ENCODE results near the gene TMEM184A. TPM values are rescaled to one million over a fixed set of nuclear protein-coding genes. Genes with fewer than 3 reads are reported as not detected.

Gene TMEM184A
- total RNA-seq, 4 donors from 2014 or later = 0.66 to 2.5 TPM; not detected in 2

DNA sequence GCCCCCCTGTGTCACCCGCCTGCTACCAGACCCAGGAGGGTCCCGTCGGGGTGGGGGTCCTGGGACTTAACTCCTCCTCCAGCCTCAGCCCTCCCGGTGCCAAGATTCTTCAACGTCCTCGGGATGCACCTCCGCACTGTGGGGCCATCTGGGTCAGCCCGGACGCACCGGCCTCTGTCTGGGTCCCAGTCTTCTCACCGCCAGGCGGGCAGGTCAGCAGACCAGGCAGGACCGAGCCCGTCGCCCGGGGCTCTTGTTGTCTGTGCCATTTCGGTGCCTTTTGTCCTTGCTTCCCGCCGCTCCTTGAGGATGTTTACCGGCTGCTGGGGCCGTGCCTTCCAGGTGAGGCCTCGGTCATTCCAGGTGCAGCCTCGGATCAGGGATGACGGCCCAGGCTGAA lies 46.0 kb upstream of the TMEM184A start:
- DNase-seq (ENCODE audit: low spot score in 2 of 2) = no peak
- TF ChIP-seq, protein P1, sequence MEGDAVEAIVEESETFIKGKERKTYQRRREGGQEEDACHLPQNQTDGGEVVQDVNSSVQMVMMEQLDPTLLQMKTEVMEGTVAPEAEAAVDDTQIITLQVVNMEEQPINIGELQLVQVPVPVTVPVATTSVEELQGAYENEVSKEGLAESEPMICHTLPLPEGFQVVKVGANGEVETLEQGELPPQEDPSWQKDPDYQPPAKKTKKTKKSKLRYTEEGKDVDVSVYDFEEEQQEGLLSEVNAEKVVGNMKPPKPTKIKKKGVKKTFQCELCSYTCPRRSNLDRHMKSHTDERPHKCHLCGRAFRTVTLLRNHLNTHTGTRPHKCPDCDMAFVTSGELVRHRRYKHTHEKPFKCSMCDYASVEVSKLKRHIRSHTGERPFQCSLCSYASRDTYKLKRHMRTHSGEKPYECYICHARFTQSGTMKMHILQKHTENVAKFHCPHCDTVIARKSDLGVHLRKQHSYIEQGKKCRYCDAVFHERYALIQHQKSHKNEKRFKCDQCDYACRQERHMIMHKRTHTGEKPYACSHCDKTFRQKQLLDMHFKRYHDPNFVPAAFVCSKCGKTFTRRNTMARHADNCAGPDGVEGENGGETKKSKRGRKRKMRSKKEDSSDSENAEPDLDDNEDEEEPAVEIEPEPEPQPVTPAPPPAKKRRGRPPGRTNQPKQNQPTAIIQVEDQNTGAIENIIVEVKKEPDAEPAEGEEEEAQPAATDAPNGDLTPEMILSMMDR (IDR thresholded peaks at IDR 0.05) = no peak
- TF ChIP-seq EP300 (IDR thresholded peaks at IDR 0.05) = no peak
- TF ChIP-seq POLR2A (IDR thresholded peaks at IDR 0.05) = no peak
- Histone ChIP-seq H3K27ac (no peak overlapping the region), H3K27me3 (peaks cover 0 to 36% of the 10 kb centered on the region in 2 donors), H3K36me3 (peaks cover 0 to 29% (median 0%) of the 10 kb centered on the region in 3 donors), H3K4me3 (no peak overlapping the region), H3K4me1 (no peaks in the 10 kb centered on the region), H3K9me3 (no peaks in the 10 kb centered on the region)
- 81 to 86% methylated on average over 24 of the region's 24 CpGs for WGBS, 2 donors

- peaks cover 0 to 34% of the 10 kb centered on the region in 2 donors for H3K27me3 ChIP-seq
- no peaks in the 10 kb centered on the region for H3K9me3 ChIP-seq
- WGBS, 2 donors = 75 to 80% methylated on average over 29 of the region's 29 CpGs
- no peak for TF ChIP-seq POLR2A (IDR thresholded peaks at IDR 0.05)
- TF ChIP-seq EP300 (IDR thresholded peaks at IDR 0.05) = no peak
- TF ChIP-seq, protein P1 (IDR thresholded peaks at IDR 0.05) = no peak
- peaks cover 0 to 29% (median 0%) of the 10 kb centered on the region in 3 donors for H3K36me3 ChIP-seq
- no peaks in the 10 kb centered on the region for H3K4me1 ChIP-seq
- no peak for DNase-seq (ENCODE audit: low spot score in 2 of 2)
- H3K27ac ChIP-seq = no peak overlapping the region
- no peak overlapping the region for H3K4me3 ChIP-seq
Observed at GRCh38 chr7:1599640-1600395, 43.8 kb upstream of the TMEM184A start.

DNA sequence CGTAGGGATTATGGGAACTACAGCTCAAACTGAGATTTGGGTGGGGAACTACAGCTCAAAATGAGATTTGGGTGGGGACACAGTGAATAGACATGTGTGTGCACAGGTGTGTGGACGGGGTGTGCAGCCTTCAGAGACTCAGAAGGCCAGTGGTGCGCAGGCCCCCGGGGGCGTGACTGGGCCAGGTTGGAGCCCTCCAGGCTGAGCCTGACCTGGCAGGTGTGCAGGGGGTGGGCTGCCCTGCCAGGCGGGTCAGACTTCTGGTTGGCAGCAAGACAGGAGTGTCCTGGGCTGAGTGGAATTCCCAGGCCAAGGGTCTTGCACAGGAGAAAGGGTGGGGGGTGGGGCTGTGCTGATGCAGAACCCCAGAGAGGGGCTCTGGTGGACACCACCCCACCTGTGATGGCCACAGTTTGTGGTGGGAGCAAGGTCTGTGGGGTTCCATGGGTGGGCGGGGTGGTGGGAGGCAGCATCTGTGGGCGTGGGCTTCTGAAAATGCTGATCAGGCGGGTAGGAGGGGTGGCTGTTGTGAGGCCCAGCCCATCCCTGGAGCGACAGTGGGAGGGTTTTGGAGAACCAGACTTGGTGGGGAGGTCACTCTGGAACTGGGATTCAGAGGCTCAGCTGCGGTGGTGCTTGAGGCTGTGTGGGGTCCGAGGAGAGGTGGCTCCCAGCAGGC lies 43.1 kb upstream of the TMEM184A start:
- Histone ChIP-seq H3K4me1 (no peaks in the 10 kb centered on the region), H3K27ac (no peak overlapping the region), H3K9me3 (no peaks in the 10 kb centered on the region), H3K27me3 (peaks cover 0 to 30% of the 10 kb centered on the region in 2 donors), H3K4me3 (no peak overlapping the region), H3K36me3 (peaks cover 0 to 29% (median 0%) of the 10 kb centered on the region in 3 donors)
- no peak for DNase-seq (ENCODE audit: low spot score in 2 of 2)
- 88 to 90% methylated on average over 11 to 12 of the region's 12 CpGs for WGBS, 2 donors
- TF ChIP-seq EP300 (IDR thresholded peaks at IDR 0.05) = no peak
- TF ChIP-seq, protein P1 (IDR thresholded peaks at IDR 0.05) = no peak
- no peak for TF ChIP-seq POLR2A (IDR thresholded peaks at IDR 0.05)

- TF ChIP-seq, protein P1 (IDR thresholded peaks at IDR 0.05) = no peak
- TF ChIP-seq EP300 (IDR thresholded peaks at IDR 0.05) (no peak), POLR2A (IDR thresholded peaks at IDR 0.05) (no peak)
- peaks cover 0 to 26% of the 10 kb centered on the region in 2 donors for H3K27me3 ChIP-seq
- 75 to 81% methylated on average over 7 of the region's 7 CpGs for WGBS, 2 donors
- H3K9me3 ChIP-seq = no peaks in the 10 kb centered on the region
- DNase-seq (ENCODE audit: low spot score in 2 of 2) = no peak
- peaks cover 0 to 29% (median 0%) of the 10 kb centered on the region in 3 donors for H3K36me3 ChIP-seq
- no peak overlapping the region for H3K27ac ChIP-seq
- no peaks in the 10 kb centered on the region for H3K4me1 ChIP-seq
- H3K4me3 ChIP-seq = no peak overlapping the region
Observed at GRCh38 chr7:1598286-1598685, 42.3 kb upstream of the TMEM184A start.

- Histone ChIP-seq H3K4me3 (no peak overlapping the region), H3K27me3 (peaks cover 0 to 29% of the 10 kb centered on the region in 2 donors), H3K27ac (no peak overlapping the region), H3K4me1 (no peaks in the 10 kb centered on the region), H3K9me3 (no peaks in the 10 kb centered on the region), H3K36me3 (peaks cover 0 to 29% (median 0%) of the 10 kb centered on the region in 3 donors)
- DNase-seq (ENCODE audit: low spot score in 2 of 2) = no peak
- WGBS, 2 donors = 80 to 87% methylated on average over 11 of the region's 11 CpGs
- TF ChIP-seq, protein P1 (IDR thresholded peaks at IDR 0.05) = no peak
- TF ChIP-seq EP300 (IDR thresholded peaks at IDR 0.05) (no peak), POLR2A (IDR thresholded peaks at IDR 0.05) (no peak)
Observed at GRCh38 chr7:1597791-1598190, 41.8 kb upstream of the TMEM184A start.
